OCI-M2 (cell line): Measurements from ENCODE around the gene FPGT.
"Not testable (repeated sequence)": the region's sequence is repeated elsewhere in the genome, so short reads cannot be mapped to it uniquely, and the experiment has no call there.

Source experiments
- DNase-seq: peaks from one replicate; lab custom pipeline; 2025; ENCODE audit not compliant: unreplicated experiment; lab: John Stamatoyannopoulos, UW

The FPGT gene

DNA sequence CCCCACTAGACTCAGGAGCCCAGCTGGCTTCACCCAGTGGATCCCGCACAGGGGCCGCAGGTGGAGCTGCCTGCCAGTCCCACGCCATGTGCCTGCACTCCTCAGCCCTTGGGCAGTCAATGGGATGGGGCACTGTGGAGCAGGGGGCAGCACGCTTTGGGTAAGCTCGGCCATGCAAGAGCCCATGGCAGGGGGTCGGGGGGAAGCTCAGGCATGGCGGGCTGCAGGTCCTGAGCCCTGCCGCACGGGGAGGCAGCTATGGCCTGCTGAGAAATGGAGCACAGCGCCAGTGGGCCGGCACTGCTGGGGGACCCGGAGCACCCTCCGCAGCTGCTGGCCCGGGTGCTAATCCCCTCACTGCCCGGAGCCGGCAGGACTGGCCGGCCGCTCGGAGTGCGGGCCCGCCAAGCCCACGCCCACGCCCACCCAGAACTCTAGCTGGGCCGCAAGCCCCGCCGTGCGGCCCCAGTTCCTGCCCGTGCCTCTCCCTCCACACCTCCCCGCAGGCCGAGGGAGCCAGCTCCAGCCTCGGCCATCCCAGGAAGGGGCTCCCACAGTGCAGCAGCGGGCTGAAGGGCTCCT, 55.3 kb downstream of the FPGT start:
- not testable (repeated sequence) for DNase-seq
